GM18907 (cell line): ENCODE results near the gene FPGS.
"Not testable (repeated sequence)": the region's sequence is repeated elsewhere in the genome, so short reads cannot be mapped to it uniquely, and the experiment has no call there.

Source experiments
- ATAC-seq: cut with Tn5 transposase; IDR thresholded peaks from one replicate; pipeline ENCODE4 v1.9.1; 2021; ENCODE audit warnings: mild to moderate bottlenecking, moderate library complexity; ENCODE audit not compliant: unreplicated experiment

The FPGS gene

GRCh38 chr9:127802576-127803443 lies at the start of gene FPGS:
FPGS (plus strand) TSS chr9:127802882; CDS start chr9:127802925, 43 bp downstream.
- ATAC-seq: peak; percentile 68

- ATAC-seq: no peak
Measured at GRCh38 chr9:127753148-127753547, 49.5 kb upstream of the FPGS start.

GRCh38 chr9:127753622-127754021 lies 49.1 kb upstream of the FPGS start:
- no peak for ATAC-seq

GRCh38 chr9:127754099-127755060 lies 48.3 kb upstream of the FPGS start:
- no peak for ATAC-seq

GRCh38 chr9:127755061-127756060 lies 47.3 kb upstream of the FPGS start:
- ATAC-seq: no peak

DNA sequence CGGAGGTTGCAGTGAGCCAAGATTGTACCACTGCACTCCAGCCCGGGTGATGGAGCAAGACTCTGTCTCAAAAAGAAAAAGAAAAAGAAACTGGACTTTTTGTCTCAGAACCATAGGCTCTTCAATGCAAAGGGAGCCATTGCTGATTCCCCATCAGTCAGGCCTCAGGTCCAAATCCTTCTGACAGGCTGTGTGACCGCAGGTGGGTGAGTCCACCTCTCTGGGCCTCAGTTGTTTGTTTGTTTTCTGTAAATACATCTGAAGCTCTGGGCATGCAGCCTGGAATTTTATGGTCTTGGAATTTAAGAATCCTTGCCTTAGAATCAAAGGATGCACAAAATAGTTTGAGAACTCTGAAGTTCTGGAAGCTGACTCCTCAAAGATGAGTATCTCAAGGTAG lies 46.4 kb upstream of the FPGS start:
- ATAC-seq: no peak

GRCh38 chr9:127756776-127757175 lies 45.9 kb upstream of the FPGS start:
- ATAC-seq: not testable (repeated sequence)

- no peak for ATAC-seq
Measured at GRCh38 chr9:127758843-127759242, 43.8 kb upstream of the FPGS start.

DNA sequence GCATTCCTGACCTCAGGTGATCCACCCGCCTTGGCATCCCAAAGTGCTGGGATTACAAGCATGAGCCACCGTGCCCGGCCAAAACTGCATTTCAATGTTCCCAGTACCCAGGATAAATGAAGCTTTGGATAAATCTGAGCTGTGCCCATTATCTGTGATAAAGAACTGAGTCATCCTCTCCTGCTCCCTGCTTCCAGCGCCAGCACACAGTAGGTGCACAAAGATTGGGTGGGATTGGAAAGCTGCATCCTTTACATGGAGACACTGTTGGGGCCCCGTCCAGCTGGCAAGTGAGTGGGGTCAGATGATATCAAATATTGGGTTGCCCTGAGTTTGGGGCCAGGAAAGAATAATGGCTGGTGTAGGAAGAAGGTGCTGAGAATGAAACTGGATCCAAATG lies 41.6 kb upstream of the FPGS start:
- ATAC-seq: no peak

GRCh38 chr9:127761491-127761956 lies 41.2 kb upstream of the FPGS start:
- no peak for ATAC-seq

- no peak for ATAC-seq
Measured at GRCh38 chr9:127762111-127762676, 40.5 kb upstream of the FPGS start.

DNA sequence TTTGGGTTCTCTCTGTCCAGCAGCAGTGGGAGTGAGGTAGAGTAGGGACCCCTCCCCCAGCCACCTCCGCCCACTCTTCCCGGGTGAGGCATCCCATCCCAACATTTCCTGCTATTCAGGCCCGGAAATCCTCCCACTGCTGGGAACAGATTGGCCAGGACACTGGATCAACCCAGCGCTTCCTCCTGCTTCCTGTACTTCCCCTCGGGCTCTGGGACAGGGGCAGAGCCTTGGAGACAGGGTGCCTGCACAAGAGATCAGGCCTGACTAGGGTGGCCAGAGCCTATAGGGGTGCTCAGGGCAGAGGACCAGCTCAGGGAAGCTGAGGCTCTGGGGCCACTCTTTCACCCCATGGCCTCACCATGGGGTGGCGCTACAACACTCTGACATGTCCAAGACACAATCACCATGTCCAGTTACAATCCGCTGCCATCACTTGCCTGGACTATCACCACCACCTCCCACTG lies 38.7 kb upstream of the FPGS start:
- no peak for ATAC-seq

DNA sequence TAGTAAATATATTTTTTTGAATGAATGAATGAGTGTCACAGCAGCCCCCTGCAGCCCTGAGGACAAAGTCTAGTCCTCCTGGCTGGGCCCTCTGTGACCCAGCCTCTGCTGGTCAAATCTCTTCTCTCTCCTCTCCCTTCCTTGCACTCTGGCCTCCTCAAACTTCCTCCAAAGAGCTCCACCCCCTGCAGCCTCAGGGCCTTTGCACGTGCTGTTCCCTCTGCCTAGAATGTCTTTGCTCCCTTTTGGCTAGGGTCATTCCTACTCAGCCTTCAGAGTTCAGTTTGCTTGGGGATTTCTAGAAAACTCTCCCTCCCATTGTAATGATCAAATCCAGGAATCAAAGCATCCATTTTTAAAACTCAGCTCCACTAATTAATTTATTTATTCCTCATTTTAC lies 37.3 kb upstream of the FPGS start:
- ATAC-seq: no peak

- no peak for ATAC-seq
Measured at GRCh38 chr9:127767410-127767809, 35.3 kb upstream of the FPGS start.

DNA sequence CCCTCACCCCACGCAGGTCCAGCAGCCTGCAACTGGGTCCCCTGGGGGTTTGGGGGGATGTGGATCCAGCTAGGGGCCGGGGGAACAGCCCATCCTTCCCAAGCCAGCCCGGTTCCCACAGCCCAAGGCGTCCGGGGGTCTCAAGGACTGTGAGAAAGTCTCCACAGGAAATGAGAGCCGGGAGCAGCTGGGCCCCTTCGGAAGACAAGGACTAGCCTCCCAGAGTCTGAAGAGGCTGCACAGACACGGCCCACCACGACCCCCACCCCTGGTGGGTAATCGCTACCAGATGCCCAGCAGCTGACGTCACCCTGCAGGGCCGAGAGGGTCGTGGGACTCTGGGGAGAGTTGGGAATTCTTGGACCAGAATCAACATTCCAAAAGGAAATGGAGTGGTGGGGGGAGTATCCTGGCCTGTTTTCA lies 34.8 kb upstream of the FPGS start:
- ATAC-seq: no peak

GRCh38 chr9:127768698-127769097 lies 34.0 kb upstream of the FPGS start:
- no peak for ATAC-seq

DNA sequence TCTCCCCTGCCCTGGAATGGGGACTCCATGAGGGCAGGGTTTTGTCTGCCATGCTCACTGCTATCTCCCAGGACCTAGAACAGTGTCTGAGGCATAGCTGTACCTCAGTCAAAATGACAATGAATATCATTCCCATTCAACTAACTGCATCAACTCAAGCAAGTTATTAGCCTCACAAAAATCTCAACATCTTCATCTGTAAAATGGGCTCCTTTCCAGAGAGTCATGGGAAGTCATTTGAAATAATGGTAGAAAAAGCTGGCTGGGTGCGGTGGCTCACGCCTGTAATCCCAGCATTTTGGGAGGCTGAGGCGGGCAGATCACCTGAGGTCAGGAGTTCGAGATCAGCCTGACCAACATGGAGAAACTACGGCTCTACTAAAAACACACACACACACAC lies 33.6 kb upstream of the FPGS start:
- ATAC-seq: no peak

- no peak for ATAC-seq
Measured at GRCh38 chr9:127769929-127770582, 32.6 kb upstream of the FPGS start.

- ATAC-seq: no peak
Measured at GRCh38 chr9:127770583-127770904, 32.1 kb upstream of the FPGS start.
